Measurements from ENCODE around the gene P2RX3.

P2RX3 gene

DNA sequence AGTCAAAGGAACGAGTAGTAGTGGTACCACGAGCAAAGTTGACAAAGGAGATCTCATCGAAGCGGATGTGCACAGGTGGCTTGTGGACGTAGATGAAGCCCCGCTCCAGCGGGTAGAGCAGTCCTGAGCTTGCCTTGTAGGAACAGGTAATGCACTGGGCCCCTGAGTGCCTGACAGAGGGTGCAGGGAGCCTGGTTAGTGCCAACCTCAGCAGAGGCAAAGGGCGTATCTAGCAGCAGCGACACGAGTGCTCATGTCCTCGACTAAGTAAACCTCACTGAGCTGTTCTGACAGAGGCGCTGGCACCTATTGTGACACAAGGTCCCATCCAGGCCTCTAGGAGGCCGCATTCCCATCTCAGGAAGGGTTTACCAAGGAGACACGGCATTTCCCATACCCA is 6.4 kb upstream of the P2RX3 start:
- no peaks in the 10 kb centered on the region for H3K9me3 ChIP-seq (ENCODE audit: control insufficient read depth, insufficient read depth, low read depth, low read length)
- TF ChIP-seq ZFP37 (tag by site-specific recombination; IDR thresholded peaks at IDR 0.05) (no peak), ZNF513 (tag by site-specific recombination; IDR thresholded peaks at IDR 0.05) (no peak), ZNF404 (tag by site-specific recombination; IDR thresholded peaks at IDR 0.05) (no peak), ZNF121 (tag by site-specific recombination; IDR thresholded peaks at IDR 0.05) (no peak), REPIN1 (tag by site-specific recombination; IDR thresholded peaks at IDR 0.05; ENCODE audit: low read depth) (no peak), ZNF354C (tag by site-specific recombination; IDR thresholded peaks at IDR 0.05; ENCODE audit: borderline replicate concordance, low read depth) (no peak), ZNF501 (tag by site-specific recombination; IDR thresholded peaks at IDR 0.05) (no peak), ZNF558 (tag by site-specific recombination; IDR thresholded peaks at IDR 0.05) (no peak), ZNF518A (tag by site-specific recombination; conservative IDR thresholded peaks at IDR 0.05; ENCODE audit: low read depth) (no peak), HOXC10 (CRISPR knock-in tag; IDR thresholded peaks at IDR 0.05) (no peak), ZNF362 (tag by site-specific recombination; IDR thresholded peaks at IDR 0.05) (no peak), KLF16 (tag by site-specific recombination; IDR thresholded peaks at IDR 0.05) (no peak), ELK4 (IDR thresholded peaks at IDR 0.05; ENCODE audit: borderline replicate concordance, low read depth, low read length) (no peak), MEIS1 (CRISPR knock-in tag; IDR thresholded peaks at IDR 0.05; ENCODE audit: borderline replicate concordance) (no peak)
- TF ChIP-seq, protein P1, sequence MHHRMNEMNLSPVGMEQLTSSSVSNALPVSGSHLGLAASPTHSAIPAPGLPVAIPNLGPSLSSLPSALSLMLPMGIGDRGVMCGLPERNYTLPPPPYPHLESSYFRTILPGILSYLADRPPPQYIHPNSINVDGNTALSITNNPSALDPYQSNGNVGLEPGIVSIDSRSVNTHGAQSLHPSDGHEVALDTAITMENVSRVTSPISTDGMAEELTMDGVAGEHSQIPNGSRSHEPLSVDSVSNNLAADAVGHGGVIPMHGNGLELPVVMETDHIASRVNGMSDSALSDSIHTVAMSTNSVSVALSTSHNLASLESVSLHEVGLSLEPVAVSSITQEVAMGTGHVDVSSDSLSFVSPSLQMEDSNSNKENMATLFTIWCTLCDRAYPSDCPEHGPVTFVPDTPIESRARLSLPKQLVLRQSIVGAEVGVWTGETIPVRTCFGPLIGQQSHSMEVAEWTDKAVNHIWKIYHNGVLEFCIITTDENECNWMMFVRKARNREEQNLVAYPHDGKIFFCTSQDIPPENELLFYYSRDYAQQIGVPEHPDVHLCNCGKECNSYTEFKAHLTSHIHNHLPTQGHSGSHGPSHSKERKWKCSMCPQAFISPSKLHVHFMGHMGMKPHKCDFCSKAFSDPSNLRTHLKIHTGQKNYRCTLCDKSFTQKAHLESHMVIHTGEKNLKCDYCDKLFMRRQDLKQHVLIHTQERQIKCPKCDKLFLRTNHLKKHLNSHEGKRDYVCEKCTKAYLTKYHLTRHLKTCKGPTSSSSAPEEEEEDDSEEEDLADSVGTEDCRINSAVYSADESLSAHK (tag by site-specific recombination; IDR thresholded peaks at IDR 0.05), result no peak
- TF ChIP-seq, protein P2, sequence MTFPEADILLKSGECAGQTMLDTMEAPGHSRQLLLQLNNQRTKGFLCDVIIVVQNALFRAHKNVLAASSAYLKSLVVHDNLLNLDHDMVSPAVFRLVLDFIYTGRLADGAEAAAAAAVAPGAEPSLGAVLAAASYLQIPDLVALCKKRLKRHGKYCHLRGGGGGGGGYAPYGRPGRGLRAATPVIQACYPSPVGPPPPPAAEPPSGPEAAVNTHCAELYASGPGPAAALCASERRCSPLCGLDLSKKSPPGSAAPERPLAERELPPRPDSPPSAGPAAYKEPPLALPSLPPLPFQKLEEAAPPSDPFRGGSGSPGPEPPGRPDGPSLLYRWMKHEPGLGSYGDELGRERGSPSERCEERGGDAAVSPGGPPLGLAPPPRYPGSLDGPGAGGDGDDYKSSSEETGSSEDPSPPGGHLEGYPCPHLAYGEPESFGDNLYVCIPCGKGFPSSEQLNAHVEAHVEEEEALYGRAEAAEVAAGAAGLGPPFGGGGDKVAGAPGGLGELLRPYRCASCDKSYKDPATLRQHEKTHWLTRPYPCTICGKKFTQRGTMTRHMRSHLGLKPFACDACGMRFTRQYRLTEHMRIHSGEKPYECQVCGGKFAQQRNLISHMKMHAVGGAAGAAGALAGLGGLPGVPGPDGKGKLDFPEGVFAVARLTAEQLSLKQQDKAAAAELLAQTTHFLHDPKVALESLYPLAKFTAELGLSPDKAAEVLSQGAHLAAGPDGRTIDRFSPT (tag by site-specific recombination; IDR thresholded peaks at IDR 0.05), result no peak
- TF ChIP-seq, protein P3, sequence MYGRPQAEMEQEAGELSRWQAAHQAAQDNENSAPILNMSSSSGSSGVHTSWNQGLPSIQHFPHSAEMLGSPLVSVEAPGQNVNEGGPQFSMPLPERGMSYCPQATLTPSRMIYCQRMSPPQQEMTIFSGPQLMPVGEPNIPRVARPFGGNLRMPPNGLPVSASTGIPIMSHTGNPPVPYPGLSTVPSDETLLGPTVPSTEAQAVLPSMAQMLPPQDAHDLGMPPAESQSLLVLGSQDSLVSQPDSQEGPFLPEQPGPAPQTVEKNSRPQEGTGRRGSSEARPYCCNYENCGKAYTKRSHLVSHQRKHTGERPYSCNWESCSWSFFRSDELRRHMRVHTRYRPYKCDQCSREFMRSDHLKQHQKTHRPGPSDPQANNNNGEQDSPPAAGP (tag by site-specific recombination; IDR thresholded peaks at IDR 0.05), result no peak
- POLR2A ChIA-PET, result no interaction called here
- no peaks in the 10 kb centered on the region for H3K4me1 ChIP-seq (ENCODE audit: control insufficient read depth, insufficient read depth, low read length)
- peaks cover 6 to 82% of the 10 kb centered on the region in 2 experiments; a peak in 2 of 3 replicates for H3K36me3 ChIP-seq (ENCODE audit: control insufficient read depth in 2 of 2, insufficient read depth in 1 of 2, low read length in 2 of 2)
- CTCF ChIA-PET, result interaction anchor here (1.1 to 1.4 kb wide), 2 partner anchors 125 to 469 kb away, joined by 3 read pairs; no protein-coding TSS in a partner anchor
- H3K4me3 ChIP-seq (ENCODE audit: low read depth, low read length), result no peak overlapping the region
- H3K27ac ChIP-seq (ENCODE audit: extremely low read depth, low read depth, low read length), result no peak overlapping the region
